GM18858 (cell line): ENCODE results near the gene SPON2.

Experiments used
- ATAC-seq: cut with Tn5 transposase; IDR thresholded peaks from one replicate; pipeline ENCODE4 v1.9.1; 2021; ENCODE audit not compliant: unreplicated experiment

SPON2 gene

DNA sequence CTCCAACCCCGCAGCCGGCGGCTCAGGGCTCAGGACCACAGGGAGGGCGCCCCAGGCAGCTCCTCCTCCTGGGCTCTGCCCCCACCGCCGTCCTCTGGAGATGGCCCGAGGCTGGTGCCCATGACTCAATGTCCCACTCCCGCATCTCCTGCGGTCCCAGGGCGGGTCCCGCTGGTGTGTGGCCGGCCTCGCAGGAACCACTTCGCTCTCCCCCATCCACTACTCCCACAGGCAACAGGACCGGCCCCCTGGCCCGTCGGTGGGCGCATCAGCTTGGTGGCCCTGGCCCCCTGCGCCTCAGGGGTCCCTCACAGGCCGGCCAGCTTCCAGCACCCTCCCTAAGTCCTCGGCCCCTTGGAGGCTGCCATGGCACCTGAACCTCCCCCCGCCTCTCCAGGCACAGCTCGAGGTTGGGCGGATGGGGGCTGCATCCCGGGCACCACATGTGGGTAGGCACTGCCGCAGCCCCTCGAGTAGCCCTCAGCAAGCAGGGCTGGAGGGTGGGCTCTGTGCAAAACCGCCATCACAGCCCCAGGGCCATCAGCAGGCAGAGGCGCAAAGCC, 22.8 kb upstream of the SPON2 start:
- ATAC-seq: no peak

DNA sequence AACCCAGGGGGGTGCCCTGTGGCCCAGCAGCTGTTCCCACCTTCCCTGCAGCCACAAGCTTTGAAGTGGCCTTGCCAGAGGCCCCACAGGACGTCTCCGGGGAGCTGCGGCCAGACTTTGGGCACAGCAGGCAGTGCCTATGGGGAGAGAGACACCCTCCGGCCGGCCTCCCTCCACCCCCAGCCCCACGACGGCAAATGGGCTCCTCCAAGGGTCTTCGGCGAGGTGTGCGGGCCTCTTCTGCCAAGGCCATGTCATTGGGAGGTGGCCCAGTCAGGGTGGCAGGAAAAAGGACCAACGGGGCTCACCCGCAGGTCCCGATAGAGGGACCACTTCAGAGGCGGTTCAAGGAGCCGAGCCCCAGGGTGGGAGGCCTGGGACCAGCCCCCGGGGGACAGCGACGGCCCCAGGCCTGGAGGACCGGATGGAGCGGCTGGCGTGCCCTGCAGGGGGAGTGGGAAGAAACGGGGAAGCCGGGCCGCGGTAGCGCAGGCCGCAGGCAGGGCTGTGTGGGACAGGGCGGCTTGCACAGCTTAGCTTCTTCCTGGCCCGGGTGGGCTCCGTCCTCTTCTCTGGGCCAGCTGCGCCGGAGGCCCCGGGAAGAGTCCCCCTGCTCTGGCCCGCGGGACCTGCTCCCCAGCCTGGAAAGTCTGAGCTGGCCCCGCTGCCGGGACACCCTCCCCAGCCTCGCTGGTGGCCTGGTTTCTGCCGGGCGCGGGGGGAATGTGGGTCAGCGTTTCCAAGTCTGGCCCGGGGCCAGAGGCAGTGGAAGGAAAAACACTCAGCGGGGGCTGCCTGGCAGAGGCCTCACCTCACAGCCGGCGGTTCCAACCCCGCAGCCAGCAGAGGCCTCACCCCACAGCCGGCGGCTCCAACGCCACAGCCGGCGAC, 21.9 kb upstream of the SPON2 start:
- no peak for ATAC-seq

DNA sequence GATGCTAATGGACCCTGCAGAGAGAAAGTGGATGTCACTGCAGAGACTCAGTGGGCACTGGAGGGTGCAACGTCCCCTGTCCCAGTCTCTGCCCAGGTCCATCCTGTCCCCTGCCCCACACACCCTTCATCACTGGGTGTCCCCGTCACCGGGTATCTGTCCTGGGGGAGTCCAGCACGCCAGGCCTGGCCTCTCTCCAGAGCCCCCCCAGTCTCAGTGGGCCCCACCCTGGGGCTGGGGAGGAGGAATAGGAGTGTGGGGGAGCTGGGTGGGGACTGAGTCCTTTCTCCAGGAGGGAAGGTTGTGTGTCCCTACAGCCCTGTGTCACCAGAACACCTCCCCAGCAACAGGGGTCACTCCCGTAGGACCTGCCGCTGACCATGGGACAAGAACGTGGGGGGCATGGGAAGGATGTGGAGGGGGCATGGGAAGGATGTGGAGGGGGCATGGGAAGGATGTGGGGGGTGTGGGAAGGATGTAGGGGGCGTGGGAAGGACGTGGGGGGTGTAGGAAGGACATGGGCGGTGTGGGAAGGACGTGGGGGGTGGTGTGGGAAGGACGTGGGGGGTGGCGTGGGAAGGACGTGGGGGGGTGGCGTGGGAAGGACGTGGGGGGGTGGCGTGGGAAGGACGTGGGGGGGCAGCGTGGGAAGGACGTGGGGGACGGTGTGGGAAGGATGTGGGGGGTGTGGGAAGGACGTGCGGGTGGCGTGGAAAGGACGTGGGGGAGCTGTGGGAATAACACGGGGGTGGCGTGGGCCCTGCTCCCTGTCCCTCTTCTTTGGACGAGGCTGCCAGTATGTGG, 21.0 kb upstream of the SPON2 start:
- no peak for ATAC-seq

DNA sequence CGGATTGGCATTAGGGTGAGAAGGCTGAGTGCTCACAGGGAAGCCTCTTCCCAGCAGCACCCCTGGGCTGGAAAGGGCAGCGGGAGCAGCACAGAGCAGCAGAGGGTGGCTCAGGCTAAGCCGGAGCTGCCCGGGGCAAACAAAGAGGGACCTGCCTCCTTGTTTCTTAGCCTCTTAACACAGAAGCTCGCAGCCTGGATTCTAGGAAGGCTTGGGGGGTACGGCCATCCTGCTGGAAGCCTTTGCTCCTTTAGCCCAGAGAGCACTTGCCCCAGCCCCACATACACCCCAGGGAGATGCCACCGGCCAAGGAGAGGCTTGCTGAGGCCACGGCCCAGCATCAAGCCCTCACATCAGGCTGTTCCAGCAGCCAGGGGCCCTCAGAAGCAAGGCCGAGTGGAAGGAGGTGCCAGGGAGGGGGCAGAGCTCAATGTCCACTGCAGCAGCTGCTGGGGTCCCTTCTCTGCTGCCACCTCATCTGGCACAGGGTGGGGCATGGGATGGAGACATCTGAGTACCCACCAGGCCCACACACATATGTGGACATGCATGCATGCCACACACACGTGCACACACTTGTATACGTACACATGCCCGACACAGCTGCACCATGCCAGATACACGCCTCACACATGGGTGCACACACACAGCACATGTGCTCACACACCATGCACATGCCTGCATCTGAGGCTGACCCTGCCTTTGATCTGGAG, 20.3 kb upstream of the SPON2 start:
- no peak for ATAC-seq

DNA sequence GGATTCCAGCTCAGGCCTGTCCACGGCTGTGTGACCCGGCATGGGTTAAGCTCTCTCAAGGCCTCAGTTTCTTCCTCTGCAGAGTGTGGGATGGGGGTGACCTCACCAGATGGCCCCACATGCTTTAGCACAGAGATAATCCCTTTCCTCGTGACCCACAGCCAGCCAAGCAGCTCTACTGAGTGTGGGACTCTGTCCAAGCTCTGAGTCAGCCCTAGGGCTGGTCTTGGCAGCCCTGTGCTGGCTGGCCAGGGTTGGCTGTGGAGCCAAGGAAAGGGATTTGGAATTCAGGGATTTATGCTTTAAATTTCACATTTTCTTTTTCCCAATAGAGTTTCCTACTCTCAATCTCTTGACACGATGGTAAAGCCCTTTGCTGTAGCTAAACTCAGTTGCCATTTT, 19.7 kb upstream of the SPON2 start:
- no peak for ATAC-seq

DNA sequence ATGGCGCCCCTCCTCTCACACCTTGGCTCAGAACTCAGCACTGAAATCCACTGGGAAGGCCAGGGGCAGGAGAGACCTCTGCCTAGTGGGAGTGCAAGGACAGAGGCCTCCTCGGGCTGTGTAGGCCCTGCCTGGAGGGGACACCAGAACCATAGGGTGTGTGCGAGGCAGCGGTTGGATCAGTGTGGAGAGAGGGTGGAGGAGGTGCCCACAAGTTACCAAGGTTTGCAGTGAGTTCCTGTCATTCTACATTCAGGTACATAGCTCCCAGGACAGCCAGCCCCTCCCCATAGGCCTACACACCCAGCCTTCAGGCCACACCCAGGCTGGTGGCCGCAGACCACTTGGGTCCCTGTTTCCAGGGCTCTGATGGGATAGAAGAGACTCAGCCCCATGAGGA, 19.2 kb upstream of the SPON2 start:
- no peak for ATAC-seq

DNA sequence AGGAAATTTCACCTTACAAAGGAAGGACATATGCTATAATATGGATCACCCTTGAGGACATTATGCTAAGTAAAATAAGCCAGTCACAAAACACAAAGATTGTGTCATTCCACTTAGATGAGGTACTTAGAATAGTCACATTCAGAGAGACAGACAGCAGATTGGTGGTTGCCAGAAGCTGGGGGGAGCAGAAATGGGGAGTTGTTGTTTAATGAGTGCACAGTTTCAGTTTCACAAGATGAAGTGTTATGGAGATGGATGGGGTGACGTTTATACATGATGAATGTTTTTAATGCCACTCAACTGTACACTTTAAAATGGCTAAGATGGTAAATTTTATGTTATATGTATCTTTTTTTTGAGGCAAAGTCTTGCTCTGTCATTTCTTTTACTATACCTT, 14.8 kb upstream of the SPON2 start:
- no peak for ATAC-seq

DNA sequence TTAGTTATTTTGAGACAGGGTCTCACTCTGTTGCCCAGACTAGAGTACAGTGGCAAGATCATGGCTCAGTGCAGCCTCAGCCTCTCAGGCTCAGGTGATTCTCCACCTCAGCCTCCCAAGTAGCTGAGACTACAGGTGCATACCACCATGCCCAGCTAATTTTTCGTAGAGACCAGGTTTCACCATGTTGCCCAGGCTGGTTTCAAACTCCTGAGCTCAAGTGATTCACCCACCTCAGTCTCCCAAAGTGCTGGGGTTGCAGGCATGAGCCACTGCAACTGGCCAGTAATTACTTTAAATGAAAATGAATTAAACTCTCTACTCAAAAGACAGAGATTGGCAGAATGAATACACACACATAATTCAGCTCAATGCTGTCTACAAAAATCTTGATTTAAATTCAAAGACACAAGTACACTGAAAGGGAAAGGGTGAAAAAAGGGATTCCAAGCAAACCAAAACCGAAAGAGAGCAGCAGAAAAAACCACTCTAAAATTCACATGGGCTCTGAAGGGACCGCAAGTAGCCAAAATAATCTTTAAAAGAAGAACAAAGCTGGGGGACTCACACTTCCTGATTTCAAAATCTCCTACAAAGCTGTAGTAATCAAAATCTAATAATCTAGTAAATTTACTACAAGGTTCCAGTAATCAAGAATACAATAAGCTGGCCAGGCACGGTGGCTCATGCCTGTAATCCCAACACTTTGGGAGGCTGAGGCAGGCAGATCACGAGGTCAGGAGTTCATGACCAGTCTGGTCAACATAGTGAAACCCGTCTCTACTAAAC, 11.8 kb upstream of the SPON2 start:
- no peak for ATAC-seq

DNA sequence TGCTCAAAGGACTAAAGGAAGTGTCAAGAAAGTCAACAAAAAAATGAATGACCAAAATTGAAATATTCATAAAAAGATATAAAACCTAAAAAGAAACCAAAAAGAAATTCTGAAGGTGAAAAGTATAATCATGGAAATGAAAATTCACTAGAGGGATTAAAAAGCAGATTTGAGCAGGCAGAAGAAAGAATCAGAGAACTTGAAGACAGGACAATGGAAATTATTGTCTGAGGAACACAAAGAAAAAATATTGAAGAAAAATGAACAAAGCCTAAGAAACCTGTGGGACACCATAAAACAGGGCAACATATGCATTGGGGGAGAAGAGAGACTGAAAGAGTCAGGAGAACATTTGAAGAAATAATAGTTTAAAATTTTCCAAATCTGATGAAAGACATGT, 9.9 kb upstream of the SPON2 start:
- ATAC-seq: no peak

DNA sequence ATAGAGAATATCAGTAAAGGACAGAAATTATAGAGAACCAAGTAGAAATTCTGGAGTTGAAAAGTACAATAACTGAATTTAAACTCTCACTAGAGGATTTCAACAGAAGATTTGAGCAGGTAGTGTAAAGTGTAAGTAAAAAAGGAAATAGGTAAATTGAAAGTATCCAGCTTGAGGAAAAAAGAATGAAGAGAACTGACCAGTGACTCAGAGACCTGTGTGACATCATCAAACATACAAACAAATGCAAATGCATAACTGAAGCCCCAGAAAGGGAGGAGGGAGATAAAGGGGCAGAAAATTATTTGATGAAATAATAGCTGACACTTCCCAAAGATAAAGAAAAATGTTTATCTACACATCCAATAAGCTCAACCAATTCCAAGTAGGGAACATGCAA, 8.3 kb upstream of the SPON2 start:
- ATAC-seq: no peak

DNA sequence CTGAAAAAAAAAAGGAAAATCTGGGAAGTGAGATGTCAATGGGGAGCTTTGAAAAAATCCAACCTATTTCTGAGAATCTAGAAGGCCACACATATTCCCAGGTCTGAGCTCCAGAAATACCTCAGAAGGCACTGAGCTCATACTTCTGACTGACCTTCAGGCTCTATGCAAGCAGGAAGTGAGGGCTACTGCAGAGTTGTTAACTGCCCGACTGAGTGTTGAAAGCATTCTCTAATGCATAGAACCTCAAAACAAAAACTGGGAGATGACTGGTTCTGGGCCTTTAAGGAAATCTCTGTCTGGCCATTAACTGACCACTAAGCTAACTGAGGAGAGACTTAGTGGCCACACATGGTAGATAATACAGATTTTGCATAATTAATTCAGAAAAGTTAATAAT, 7.6 kb upstream of the SPON2 start:
- ATAC-seq: no peak

DNA sequence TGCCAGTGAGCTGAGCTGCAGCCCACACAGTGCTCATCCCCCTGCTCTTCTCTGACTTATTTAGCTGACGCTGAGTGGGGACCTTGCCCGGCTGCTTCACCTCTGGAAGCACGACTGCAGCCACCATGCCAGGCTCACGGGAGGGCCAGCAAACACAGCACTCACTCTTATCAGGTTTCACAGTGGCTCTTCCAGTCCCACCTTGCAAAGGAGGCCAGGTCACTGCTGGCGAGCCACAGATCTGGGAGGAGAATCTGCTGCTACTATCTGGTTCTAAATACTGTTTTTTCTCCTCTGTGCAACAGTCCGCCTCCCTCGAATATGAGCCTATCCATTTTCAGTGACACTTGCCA, 6.7 kb upstream of the SPON2 start:
- ATAC-seq: no peak

DNA sequence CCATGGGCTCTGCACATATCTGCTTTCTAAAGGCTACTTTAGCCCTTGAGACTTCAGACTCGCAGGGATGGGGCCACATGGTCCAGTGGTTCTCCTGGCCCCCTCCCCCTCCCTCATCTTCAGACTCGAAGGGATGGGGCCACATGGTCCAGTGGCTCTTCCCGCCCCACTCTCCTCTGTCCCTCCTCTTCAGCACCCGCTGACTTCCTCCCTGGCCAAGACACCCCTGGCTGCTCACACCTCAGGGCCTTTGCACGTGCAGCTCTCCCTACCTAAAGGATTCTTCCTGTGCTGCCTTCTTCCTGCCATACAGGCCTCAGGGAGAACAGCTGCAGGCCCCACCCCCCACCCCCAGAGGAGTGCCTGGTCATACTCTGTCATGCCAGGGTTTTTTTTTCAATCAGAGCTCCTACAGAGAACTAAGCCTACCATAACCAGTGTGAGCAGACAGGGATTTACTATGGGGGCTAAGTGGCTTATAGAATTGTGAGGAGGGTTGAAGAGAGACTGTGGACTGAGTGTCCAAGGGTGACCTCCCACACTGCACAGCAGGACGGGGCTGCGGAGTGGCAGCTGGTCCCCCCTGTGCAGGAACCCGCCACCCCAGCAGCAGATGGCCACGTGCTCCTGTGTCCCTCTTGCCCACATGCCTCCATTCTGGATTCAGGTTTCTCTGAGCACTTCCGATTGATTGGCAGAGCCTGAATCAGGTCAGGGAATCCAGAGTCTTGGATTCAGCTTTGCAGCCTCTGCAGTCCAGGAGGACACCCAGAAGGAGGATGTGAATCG, 6.1 kb upstream of the SPON2 start:
- ATAC-seq: no peak

DNA sequence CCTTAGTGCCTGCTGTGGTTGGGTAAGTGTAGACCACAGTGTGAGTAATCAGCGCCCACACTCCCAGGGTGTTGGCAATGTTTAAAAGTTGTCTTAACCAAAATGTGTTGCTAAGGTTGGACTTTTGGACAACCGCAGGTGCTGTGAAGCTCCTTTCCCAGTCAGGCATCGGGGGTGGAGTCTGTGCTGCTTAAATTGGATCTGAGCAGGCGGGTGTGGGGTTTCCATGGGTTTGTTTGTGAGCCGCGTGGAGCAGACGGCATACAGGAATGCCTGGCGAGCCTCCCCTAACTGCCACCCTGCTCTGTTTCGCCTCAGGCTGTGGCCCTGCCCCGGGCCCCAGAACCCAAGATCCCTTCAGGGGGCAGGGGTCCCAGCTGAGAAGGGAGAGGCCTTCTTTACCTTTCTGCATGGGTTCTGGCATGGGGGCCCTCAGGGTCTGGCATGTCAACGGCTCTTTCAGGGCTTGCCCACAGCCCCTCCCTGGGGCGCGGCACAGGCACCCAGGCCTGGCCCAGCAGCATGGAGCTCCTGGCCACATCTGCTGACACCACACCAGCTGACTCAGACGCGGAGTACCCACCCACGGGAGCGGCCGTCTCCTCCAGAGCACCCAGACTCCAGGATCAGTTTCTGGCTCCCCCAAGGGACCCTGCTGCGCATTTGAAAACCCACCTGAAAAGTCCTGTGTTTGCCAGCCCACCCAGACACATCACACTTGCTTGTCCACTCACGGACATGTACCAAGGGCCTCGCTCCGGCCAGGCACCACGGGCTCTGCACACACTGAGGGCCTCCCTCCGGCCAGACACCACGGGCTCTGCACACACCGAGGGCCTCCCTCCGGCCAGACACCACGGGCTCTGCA, 5.1 kb upstream of the SPON2 start:
- no peak for ATAC-seq

DNA sequence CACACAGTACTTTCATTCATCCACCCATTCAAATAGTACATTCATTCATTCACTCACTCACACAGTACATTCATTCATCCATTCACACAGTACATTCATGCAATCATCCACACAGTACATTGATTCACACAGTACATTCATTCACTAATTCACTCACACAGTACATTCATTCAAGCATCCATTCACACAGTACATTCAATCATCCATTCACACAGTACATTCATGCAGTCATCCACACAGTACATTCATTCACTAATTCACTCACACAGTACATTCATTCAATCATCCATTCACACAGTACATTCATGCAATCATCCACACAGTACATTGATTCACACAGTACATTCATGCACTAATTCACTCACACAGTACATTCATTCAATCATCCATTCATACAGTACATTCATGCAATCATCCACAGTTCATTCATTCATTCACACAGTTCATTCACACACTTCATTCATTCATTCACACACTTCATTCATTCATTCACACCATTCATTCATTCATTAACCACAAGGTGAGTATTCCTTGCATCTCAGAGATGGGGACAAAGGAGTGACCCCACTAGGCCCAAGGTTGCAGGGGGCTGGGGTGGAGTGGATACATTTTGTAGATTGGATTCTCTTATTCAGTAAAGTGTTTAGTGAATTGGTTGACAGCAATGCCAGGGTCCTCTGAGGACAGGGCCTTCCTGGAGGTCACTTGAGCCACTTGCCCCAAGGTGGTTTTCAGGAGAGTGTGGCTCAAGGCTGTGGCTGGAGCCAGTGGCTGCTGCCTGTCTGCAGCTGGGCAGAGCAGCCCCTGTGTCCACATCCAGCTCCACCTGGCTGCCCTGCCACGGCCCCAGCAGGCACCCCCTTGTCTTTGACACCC, 4.3 kb upstream of the SPON2 start:
- no peak for ATAC-seq

DNA sequence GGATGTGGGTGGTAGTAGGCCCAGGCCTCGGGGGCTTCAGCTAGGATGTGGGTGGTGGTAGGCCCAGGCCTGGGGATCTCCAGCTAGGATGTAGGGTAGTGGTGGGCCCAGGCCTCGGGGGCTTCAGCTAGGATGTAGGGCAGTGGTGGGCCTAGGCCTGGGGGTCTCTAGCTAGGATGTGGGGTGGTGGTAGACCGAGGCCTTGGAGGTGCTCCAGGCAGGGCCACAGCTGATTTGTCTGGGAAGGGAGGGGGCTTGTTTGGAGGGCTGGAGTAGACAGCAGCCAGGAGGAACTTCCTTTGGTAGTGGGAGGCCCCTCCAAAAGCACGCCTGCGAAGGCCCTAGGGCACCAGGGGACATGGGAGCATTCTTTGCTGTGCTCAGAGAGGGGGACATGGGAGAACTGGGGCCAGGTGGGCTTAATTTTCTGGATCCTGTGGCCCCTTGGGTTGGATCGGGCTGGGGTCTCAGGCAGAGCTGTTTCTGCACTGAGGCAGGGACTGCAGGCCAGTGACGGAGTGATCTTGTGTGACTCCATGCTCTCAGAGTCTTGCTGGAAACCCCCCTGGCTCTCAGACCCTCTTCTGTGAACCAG, 3.3 kb upstream of the SPON2 start:
- ATAC-seq: no peak

DNA sequence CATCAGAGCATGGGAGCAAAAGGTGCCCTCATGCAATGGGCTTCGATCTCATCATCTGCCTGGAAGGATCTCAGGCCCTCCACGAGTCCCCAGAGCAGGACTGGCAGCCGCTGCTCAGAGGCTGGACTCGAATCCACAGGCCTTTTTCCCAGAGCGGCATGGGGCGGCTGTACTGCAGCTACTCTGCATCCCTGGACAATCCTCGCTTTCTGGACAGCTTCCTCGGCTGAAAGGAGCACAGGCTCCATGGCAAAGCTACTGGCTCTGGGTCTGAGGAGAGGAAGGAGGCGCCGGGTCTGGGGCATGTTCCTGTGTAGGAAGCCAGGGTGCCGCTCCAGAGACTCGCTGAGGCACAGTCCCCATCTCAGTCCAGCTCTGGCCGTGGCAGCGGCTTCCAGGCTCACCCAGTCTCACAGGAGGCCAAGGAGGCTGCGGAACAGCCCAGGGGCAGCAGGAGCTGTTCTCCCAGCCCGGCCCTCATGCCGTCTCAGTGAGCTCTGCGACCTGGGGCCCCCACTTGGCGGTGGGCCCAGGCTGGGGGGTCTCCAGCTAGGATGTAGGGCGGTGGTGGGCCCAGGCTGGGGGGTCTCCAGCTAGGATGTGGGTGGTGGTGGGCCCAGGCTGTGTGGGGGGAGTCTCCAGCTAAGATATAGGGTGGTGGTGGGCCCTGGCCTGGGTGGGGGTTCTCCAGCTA, 2.7 kb upstream of the SPON2 start:
- no peak for ATAC-seq
